Right cardiac atrium (tissue), 5 donors: ENCODE measurements around the gene MICAL2. TPM values are rescaled to one million over a fixed set of nuclear protein-coding genes. Genes with fewer than 3 reads are reported as not detected.
A peak's percentile ranks its signal among the peaks of the same experiment; 100 is the strongest.

Experiments
- ATAC-seq, 2 donors: fragments of 200-7000 bp; cut with Tn5 transposase; one replicate each; pipeline versions ENCODE4 v1.8.0 to v1.9.1; 2020; ENCODE audit warnings: moderate library complexity in 2 of 2, mild to moderate bottlenecking in 1 of 2
- DNase-seq, 3 donors: peaks; one replicate each; pipeline ENCODE4 v3.0.0-alpha.2; 2020
- H3K27ac ChIP-seq: one replicate; pipeline ENCODE4 v1.5.1; 2013; ENCODE audit warnings: mild to moderate bottlenecking, low read length, control low read depth, moderate library complexity
- H3K27me3 ChIP-seq: one replicate; pipeline ENCODE4 v1.6.1; 2013; ENCODE audit not compliant: control insufficient read depth, insufficient read depth
- H3K4me1 ChIP-seq: one replicate; pipeline ENCODE4 v1.6.1; 2013; ENCODE audit warnings: low read length; ENCODE audit not compliant: control insufficient read depth, insufficient read depth
- H3K4me3 ChIP-seq: one replicate; pipeline ENCODE4 v1.5.1; 2013; ENCODE audit warnings: low read length, control low read depth
- H3K9me3 ChIP-seq: one replicate; pipeline ENCODE4 v1.6.1; 2013; ENCODE audit warnings: low read length; ENCODE audit not compliant: control insufficient read depth
- WGBS: extraction: QIAGEN DNeasy Blood & Tissue Kit; methylation state at CpG from one replicate; pipeline ENCODE4 v1.1.7; 2013; 5-methylcytosine and 5-hydroxymethylcytosine counted together
- intact Hi-C, 4 donors: fragments of 100-400 bp; cut with DNase I; formaldehyde crosslinking; loops; one replicate each; pipeline versions ENCODE4 v1.11.0 to v1.14.0; 2022 to 2023
- polyA plus RNA-seq: library from polyadenylated mRNA; stranded (reverse); fragments of 200-250 nt; gene quantifications from one replicate; pipeline ENCODE4 v1.2.3, GENCODE V29; 2013
- total RNA-seq, 4 donors: library from RNA; stranded (reverse); fragmentation: NEBNext Ultra II Directional; extraction: Animal tissue kit (Norgen Biotek cat#: 25700); gene quantifications; one replicate each; pipeline ENCODE4 v1.2.1, GENCODE V29; 2021
- donor health status: healthy with polysubstance abuse.
- donor health status: DM: no; HTN: yes; CAD: no.
- donor health status: DM: no; HTN: no; CAD: no.
- donor health status: DM: no; HTN: yes; CAD: no; lungs with severe emphysema.
- donor health status: DM: yes; HTN: yes; CAD: no.

The MICAL2 gene
- total and polyA plus RNA-seq, 5 donors = 62.9 to 115 (median 92.3) TPM

DNA sequence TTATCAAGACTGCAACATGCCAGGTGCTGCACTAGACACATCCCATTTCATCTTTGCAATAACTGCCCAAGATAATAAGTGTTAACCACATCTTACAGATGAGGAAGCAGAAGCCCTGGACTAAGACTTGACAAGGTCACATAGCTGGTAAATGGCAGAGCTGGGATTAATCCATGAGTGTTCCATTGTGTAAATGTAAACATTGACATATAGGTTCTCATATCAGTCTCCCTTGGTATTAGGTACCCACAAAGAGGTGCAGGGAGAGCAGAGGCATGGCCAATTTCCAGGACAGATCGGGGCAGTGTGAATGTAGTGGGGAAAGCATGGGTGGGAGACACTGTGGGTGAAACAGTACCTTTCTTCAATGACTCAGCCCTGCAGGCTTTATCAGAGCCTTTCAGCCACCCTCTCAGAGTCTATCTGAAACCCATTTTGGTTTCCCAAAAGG, 17.9 kb downstream of the MICAL2 start:
- Histone ChIP-seq H3K9me3 (peaks cover 1% of the 10 kb centered on the region), H3K27me3 (no peaks in the 10 kb centered on the region), H3K4me3 (no peak overlapping the region), H3K27ac (no peak overlapping the region), H3K4me1 (peaks cover 16% of the 10 kb centered on the region)
- WGBS = 76% methylated on average over 1 of the region's 1 CpG
- intact Hi-C loops = no loop called here
- ATAC-seq (no peak), DNase-seq (no peak)

DNA sequence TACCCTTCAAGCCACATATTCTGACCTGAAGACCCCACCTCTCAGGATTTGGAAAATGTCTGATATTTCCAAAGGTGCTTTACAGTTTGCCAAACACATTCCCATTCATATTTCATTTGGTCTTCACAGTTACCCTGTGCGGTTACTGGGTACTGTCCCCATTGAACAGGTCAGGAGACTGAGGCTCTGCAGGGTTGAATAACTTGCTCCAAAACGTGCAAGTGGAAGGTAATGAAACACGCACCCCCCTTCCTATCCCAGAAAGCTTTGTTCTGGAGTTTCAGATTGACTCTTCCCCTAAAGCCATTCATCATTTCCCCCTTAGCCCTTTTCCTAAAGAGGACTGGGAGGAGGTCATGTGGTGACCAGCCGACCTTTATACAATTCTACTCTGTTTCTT, 18.8 kb downstream of the MICAL2 start:
- Histone ChIP-seq H3K27ac (no peak overlapping the region), H3K27me3 (no peaks in the 10 kb centered on the region), H3K4me1 (peaks cover 13% of the 10 kb centered on the region), H3K9me3 (peaks cover 1% of the 10 kb centered on the region), H3K4me3 (no peak overlapping the region)
- DNase-seq (no peak), ATAC-seq (no peak)
- 76% methylated on average over 4 of the region's 4 CpGs for WGBS
- intact Hi-C loops = no loop called here

DNA sequence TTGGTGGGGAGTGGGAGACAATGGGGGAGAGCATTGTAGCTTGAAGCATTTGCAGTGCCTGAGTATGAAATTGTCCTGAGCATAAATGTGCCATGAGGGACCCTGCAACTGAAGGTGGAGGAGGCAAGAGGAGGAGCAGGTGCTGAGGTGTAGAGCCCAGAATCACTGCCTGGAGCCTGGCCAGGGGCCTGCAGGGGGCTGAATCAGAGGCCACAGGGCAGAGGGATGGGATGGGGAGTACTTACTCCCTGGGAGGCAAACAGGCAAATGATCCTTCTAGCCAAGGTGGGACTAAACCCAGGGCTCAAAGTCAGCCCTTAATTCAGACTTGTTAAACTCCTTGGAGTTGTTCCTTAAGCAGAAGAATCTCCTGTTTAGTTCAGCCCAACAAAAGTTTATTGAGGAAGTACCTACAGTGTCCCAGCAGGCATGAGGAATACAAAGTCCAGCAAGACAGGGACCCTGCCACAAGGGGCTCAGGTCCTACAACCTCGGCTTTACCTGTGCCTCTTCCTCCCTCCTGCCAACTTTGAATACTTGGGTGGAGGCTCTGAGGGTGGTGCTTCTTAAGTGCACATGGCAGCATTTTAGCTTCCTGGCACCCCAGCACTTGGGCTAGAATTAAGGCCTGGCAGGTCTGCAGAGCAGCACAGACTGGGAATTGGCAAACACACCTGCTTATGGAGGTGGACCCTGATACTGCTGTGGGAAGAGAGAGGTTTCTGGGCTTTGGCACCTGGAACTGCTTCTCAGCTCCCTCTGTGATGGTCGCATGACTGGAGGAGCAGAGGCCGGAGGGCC, 20.0 kb downstream of the MICAL2 start:
- Histone ChIP-seq H3K4me1 (peaks cover 12% of the 10 kb centered on the region), H3K4me3 (no peak overlapping the region), H3K9me3 (peaks cover 1% of the 10 kb centered on the region), H3K27me3 (no peaks in the 10 kb centered on the region), H3K27ac (no peak overlapping the region)
- WGBS = 94% methylated on average over 3 of the region's 3 CpGs
- peak in 1 of 2 donors; percentile 6 for ATAC-seq
- no peak for DNase-seq
- intact Hi-C loops = no loop called here

GRCh38 chr11:12131943-12132789, 21.8 kb downstream of the MICAL2 start:
- intact Hi-C loops = no loop called here
- Histone ChIP-seq H3K27ac (no peak overlapping the region), H3K9me3 (peaks cover 1% of the 10 kb centered on the region), H3K27me3 (no peaks in the 10 kb centered on the region), H3K4me3 (no peak overlapping the region), H3K4me1 (peaks cover 21% of the 10 kb centered on the region)
- WGBS = 61% methylated on average over 7 of the region's 7 CpGs
- DNase-seq (peak in 2 of 3 donors; percentile 67 to 69), ATAC-seq (peak; percentile 14 to 81)

- DNase-seq = no peak
- Histone ChIP-seq H3K4me3 (no peak overlapping the region), H3K4me1 (peaks cover 22% of the 10 kb centered on the region), H3K27me3 (no peaks in the 10 kb centered on the region), H3K27ac (no peak overlapping the region), H3K9me3 (peaks cover 1% of the 10 kb centered on the region)
- WGBS = 93% methylated on average over 2 of the region's 2 CpGs
- intact Hi-C loops = no loop called here
- ATAC-seq = no peak
Measured at GRCh38 chr11:12132790-12133145, 22.4 kb downstream of the MICAL2 start.

DNA sequence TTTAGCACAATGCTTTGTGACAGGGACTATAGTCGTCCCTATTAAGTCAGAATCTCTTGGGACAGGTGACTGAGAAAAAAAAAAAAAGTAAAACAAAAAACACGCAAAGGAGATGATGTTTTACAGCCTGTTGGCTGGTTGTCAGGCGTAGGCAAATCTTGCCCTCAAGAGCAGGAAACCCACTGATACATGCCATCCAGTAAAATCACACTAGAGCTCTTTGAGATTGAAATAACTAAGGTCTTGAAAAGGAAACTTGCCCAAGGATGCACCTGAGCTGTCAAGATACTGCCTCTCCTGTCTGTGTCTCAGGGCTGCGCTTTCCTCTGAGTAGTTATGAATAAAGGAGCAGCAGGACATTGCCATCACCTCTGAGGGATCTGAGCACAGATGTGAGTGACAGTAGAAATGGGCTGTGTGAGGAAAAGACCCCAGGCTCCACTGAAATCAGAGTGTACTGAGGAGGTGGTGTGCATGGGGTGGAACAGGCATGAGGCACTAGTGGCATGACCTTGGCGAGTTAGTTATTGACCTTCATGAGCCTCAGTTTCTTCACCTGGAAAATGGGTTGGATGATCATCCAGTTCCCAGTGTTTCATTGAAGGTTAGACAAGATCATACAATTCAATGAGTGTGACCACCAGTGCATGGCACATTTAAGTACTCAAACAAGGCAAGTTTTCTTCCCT, 23.3 kb downstream of the MICAL2 start:
- no peak overlapping the region for H3K27ac ChIP-seq
- peaks cover 30% of the 10 kb centered on the region for H3K4me1 ChIP-seq
- intact Hi-C loops = no loop called here

DNA sequence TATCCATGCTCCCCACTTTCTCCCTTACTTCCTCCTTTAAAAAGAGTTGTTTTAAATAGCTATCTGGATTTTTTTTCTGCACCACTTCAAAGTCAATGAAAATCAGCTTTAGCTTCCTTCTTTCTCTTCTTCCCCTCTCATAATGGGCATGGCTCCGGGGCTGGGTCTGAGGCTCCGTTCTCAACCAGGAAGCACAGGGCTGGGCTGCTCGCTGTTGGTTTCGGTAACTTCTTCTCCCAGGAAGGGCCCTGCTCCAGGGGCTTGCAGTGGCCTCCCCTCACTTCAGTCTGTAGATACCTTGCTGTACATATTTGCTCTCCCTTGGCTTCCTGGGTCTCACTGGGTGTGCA, 23.8 kb downstream of the MICAL2 start:
- H3K27ac ChIP-seq = no peak overlapping the region
- ATAC-seq = no peak
- 79% methylated on average over 4 of the region's 4 CpGs for WGBS

More for the DNA sequence above, 23.3 kb downstream of the MICAL2 start:
- Histone ChIP-seq H3K4me3 (no peak overlapping the region), H3K9me3 (peaks cover 1% of the 10 kb centered on the region), H3K27me3 (no peaks in the 10 kb centered on the region)
- DNase-seq = no peak
- no peak for ATAC-seq
- 89% methylated on average over 5 of the region's 5 CpGs for WGBS

DNA sequence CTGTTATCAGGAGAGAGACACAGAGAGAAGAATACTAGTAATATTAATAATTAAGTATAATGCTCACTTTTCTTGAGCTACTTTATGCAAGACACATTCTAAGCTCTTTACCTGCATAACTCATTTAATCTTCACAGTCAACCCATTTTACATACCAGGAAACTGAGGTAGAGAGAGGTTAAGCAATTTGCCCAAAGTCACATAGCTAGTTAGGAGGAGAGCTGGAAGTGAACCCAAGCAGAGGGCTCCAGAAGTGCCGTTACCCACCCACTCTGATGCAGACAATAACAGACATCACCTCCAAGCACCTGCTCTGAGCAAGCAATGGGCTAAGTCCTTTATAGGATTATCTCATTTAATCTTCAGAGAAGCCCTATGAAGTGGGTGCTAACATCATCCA, 24.8 kb downstream of the MICAL2 start:
- H3K27ac ChIP-seq = no peak overlapping the region
- intact Hi-C loops = no loop called here

More for the DNA sequence above, 23.8 kb downstream of the MICAL2 start:
- Histone ChIP-seq H3K27me3 (no peaks in the 10 kb centered on the region), H3K9me3 (peaks cover 1% of the 10 kb centered on the region), H3K4me3 (no peak overlapping the region), H3K4me1 (peaks cover 35% of the 10 kb centered on the region)
- intact Hi-C loops = no loop called here
- peak in 2 of 3 donors; percentile 67 to 73 for DNase-seq

DNA sequence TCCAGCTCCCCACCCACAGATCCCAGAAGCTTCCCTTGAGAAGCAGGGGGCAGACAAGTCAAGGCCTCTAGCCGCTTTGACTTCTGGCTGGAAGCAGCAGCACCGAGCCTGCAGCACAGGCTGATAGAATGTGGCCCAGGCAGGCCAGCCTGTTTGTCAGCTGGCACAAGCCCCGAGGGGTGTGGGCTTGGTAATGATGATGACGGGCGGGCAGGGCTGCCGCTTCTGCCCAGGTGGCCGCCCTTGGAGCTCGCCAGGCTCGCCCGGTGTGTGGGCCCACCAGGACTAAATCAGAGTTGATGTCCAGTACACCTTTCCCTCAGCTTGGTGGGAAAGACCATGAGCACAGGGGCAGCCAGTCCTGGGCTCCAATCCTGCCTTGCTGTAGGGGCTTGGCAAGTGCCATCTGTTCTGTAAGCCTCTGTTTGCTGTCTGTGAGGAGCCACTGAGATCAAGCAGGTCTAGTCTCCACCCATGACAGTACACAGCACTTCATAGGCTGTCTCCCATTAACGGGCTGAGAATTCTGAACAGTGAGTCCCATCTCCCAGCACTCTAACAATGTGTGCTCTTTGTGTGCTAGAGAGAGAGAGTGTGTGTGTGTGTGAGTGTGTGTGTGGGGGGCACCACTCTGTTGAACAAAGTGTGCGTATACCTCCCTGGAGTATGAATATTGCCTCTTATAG, 26.8 kb downstream of the MICAL2 start:
- H3K4me1 ChIP-seq = peaks cover 41% of the 10 kb centered on the region
- intact Hi-C loops = no loop called here
- no peak overlapping the region for H3K4me3 ChIP-seq
- H3K27me3 ChIP-seq = no peaks in the 10 kb centered on the region
- ATAC-seq (peak in 1 of 2 donors; percentile 18), DNase-seq (peak in 2 of 3 donors; percentile 65 to 67)
- H3K27ac ChIP-seq = peak overlapping the region; percentile 53
- no peaks in the 10 kb centered on the region for H3K9me3 ChIP-seq
- 76% methylated on average over 12 of the region's 12 CpGs for WGBS

More for the DNA sequence above, 24.8 kb downstream of the MICAL2 start:
- Histone ChIP-seq H3K4me1 (peaks cover 42% of the 10 kb centered on the region), H3K9me3 (no peaks in the 10 kb centered on the region), H3K4me3 (no peak overlapping the region), H3K27me3 (no peaks in the 10 kb centered on the region)
- 94% methylated on average over 1 of the region's 1 CpG for WGBS
- DNase-seq (no peak), ATAC-seq (no peak)

- Histone ChIP-seq H3K9me3 (no peaks in the 10 kb centered on the region), H3K4me3 (no peak overlapping the region), H3K27me3 (no peaks in the 10 kb centered on the region), H3K27ac (peak overlapping the region; percentile 65), H3K4me1 (peaks cover 45% of the 10 kb centered on the region)
- peak in 1 of 2 donors; percentile 66 for ATAC-seq
- DNase-seq = no peak
- intact Hi-C loops = no loop called here
- 55% methylated on average over 13 of the region's 13 CpGs for WGBS
Measured at GRCh38 chr11:12137938-12138731, 27.7 kb downstream of the MICAL2 start.
